Measurements from ENCODE around the gene LPP. TPM values are rescaled to one million over a fixed set of nuclear protein-coding genes. Genes with fewer than 3 reads are reported as not detected.
A peak's percentile ranks its signal among the peaks of the same experiment; 100 is the strongest.

Gene LPP
- total RNA-seq, 1 experiment from 2014 or later: 22.1 TPM

- DNase-seq (ENCODE audit: low spot score): no peak
Measured at GRCh38 chr3:188739511-188739910, 585.6 kb downstream of the LPP start.

- DNase-seq (ENCODE audit: low spot score): no peak
Measured at GRCh38 chr3:188740010-188740409, 586.1 kb downstream of the LPP start.

GRCh38 chr3:188742755-188743550 lies 589.0 kb downstream of the LPP start:
- no peak for DNase-seq (ENCODE audit: low spot score)

- DNase-seq (ENCODE audit: low spot score): no peak
Measured at GRCh38 chr3:188744166-188744565, 590.2 kb downstream of the LPP start.

- DNase-seq (ENCODE audit: low spot score): no peak
Measured at GRCh38 chr3:188745031-188745430, 591.1 kb downstream of the LPP start.

GRCh38 chr3:188746291-188746783 lies 592.4 kb downstream of the LPP start:
- no peak for DNase-seq (ENCODE audit: low spot score)

GRCh38 chr3:188747489-188747888 lies 593.5 kb downstream of the LPP start:
- no peak for DNase-seq (ENCODE audit: low spot score)

- peak; percentile 69 for DNase-seq (ENCODE audit: low spot score)
Measured at GRCh38 chr3:188749010-188749617, 595.2 kb downstream of the LPP start.

GRCh38 chr3:188749830-188750229 lies 595.9 kb downstream of the LPP start:
- no peak for DNase-seq (ENCODE audit: low spot score)

- no peak for DNase-seq (ENCODE audit: low spot score)
Measured at GRCh38 chr3:188750617-188751016, 596.7 kb downstream of the LPP start.

- no peak for DNase-seq (ENCODE audit: low spot score)
Measured at GRCh38 chr3:188752850-188753249, 598.9 kb downstream of the LPP start.

GRCh38 chr3:188754267-188754666 lies 600.3 kb downstream of the LPP start:
- no peak for DNase-seq (ENCODE audit: low spot score)

- no peak for DNase-seq (ENCODE audit: low spot score)
Measured at GRCh38 chr3:188756241-188756640, 602.3 kb downstream of the LPP start.

- no peak for DNase-seq (ENCODE audit: low spot score)
Measured at GRCh38 chr3:188759336-188760005, 605.5 kb downstream of the LPP start.

- no peak for DNase-seq (ENCODE audit: low spot score)
Measured at GRCh38 chr3:188760408-188760807, 606.5 kb downstream of the LPP start.

GRCh38 chr3:188761439-188761838 lies 607.5 kb downstream of the LPP start:
- no peak for DNase-seq (ENCODE audit: low spot score)

GRCh38 chr3:188761964-188762363 lies 608.0 kb downstream of the LPP start:
- DNase-seq (ENCODE audit: low spot score): no peak

GRCh38 chr3:188764609-188765008 lies 610.7 kb downstream of the LPP start:
- no peak for DNase-seq (ENCODE audit: low spot score)

GRCh38 chr3:188769831-188770230 lies 615.9 kb downstream of the LPP start:
- DNase-seq (ENCODE audit: low spot score): no peak

GRCh38 chr3:188772886-188773285 lies 618.9 kb downstream of the LPP start:
- no peak for DNase-seq (ENCODE audit: low spot score)

GRCh38 chr3:188775412-188775811 lies 621.5 kb downstream of the LPP start:
- DNase-seq (ENCODE audit: low spot score): no peak

- DNase-seq (ENCODE audit: low spot score): no peak
Measured at GRCh38 chr3:188776447-188776846, 622.5 kb downstream of the LPP start.

Data from HT-29 (cell line).